ENCODE results near the gene DDX1.

The DDX1 gene

DNA sequence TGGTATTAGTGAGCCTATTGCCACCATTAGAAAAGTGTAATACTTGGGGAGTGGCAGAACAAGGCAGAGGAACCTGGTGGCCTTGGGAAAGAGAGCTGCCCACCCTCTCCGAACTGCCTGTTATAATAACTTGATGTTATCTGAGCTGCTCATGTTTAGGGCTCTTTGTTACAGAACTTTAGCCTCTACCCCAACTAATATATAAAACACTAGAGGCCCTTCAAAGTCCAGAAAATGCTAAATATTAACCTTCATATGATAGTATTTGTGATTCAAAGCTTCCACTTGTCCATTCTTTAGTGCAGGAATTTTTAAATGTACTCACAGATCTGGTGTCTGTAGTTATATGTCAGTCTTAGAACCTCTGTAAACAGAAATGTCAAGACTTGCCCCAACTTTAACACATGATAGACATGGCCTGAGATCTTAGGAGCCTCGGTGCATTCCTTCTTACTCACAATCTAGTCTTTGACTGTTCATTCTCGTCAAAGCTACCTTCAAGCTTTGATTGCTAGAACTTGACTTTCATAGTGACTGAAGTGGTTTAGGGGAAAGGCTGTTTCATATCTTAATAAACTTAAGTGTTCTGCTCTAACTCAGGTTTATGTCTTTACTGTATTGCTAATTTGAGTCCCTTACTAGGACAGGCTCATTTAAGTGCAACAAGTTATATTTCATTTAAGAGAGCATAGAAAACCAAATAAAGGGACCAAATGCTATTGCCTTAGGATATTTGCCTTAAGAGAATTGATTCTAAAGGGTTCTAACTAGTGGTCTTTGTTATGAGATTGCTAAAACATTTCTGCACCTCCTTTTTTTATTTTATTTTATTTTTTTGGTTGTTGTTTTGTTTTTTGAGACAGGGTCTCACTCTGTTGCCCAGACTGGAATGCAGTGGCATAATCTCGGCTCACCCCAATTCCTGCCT is 41.6 kb downstream of the DDX1 start:
- Mint-ChIP-seq H3K9me3 (no peaks in the 10 kb centered on the region), H3K36me3 (ENCODE audit: low read depth) (peaks cover 64% of the 10 kb centered on the region), H3K27ac (no peak overlapping the region), H3K27me3 (no peaks in the 10 kb centered on the region), H3K4me3 (no peak overlapping the region), H3K4me1 (ENCODE audit: low read depth) (peaks cover 5% of the 10 kb centered on the region)

DNA sequence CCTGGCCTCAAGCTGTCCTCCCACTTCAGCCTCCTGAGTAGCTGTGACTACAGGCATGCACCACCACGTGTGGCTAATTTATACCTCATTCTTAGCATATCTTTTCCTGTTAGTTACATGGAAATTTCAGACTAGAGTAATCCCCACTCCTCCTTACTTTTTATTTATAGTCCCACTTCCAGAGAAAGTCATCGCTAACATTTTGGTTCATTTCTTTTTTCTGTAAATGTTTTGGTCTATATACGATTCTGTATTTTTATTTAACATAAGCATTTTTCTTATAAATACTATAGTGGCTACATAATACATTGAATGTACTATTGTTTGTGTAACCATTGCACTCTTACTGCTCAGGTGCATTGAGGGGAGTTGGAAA is 42.3 kb downstream of the DDX1 start:
- Mint-ChIP-seq H3K4me1 (ENCODE audit: low read depth) (peaks cover 5% of the 10 kb centered on the region), H3K27ac (no peak overlapping the region), H3K9me3 (no peaks in the 10 kb centered on the region), H3K36me3 (ENCODE audit: low read depth) (peaks cover 63% of the 10 kb centered on the region), H3K4me3 (no peak overlapping the region), H3K27me3 (no peaks in the 10 kb centered on the region)

DNA sequence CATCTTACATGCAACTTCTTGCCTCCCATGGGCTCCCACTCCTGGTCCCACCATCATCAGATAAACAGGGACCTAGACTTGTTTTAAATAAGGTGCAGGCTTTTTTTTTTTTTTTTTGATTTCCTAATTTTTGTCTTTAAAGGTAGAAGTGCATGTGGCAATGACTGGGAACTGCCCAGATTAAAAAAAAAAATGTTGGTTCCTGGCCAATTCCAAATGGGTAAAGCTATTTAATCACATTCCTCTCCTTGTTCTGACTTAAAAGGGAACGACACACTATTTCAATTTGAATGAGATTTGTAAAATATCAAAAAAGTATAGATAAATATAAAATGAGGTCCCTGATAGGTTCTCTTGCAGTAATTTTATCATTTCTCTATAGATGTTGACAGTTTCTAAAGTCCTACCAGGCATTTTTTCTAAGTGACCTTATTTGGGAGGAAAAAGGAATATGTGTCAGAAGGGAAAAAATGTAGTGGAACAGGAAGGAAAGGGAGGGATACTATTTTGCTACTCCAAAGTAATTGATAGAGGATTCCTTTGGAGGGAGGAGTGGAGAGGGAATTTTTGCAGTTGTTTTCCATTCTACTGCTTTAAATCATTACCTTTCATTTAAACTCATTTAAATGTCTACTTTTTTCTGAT is 43.3 kb downstream of the DDX1 start:
- no peak overlapping the region for H3K4me3 Mint-ChIP-seq
- H3K27ac Mint-ChIP-seq = no peak overlapping the region
- H3K9me3 Mint-ChIP-seq = no peaks in the 10 kb centered on the region
- H3K36me3 Mint-ChIP-seq (ENCODE audit: low read depth) = peaks cover 58% of the 10 kb centered on the region
- peaks cover 9% of the 10 kb centered on the region for H3K4me1 Mint-ChIP-seq (ENCODE audit: low read depth)
- H3K27me3 Mint-ChIP-seq = no peaks in the 10 kb centered on the region

DNA sequence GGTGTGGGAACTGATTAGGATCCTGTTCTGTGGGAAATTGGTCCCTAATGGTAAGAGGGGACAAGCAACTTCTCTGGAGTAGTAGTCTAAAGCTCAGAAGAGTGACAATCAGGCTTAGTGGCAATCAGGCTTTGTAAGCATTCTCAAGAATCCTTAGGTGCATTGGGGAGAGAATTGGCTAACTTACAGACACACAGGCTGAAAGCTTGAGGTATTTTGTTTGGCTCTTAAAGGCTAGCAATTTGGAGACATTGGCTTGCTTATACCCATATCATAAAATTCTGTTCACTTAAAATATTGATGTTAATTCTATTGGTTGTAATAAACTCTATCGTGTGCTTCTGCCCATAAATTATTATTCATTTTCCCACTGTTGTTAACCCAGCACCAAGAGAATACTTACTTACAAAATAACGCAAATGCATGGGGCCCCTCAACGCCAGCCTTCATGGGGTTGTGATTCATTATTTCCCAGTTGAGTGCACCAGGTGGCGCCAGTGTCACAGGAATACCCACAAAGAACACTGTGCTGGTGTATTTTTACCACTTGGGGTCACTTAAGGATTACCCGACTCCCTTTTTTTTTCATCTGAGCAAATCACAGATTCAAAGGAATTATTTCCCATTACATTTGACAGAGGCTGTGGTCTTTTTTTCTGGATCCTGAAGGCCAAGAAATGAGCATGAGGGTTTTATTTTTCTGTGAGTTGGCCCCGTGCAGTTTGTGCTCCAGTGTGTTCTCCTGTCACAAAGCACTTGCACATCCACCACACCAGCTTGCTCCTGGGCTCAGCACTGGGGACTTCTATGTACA is 45.5 kb downstream of the DDX1 start:
- H3K4me1 Mint-ChIP-seq (ENCODE audit: low read depth) = peaks cover 12% of the 10 kb centered on the region
- peaks cover 58% of the 10 kb centered on the region for H3K36me3 Mint-ChIP-seq (ENCODE audit: low read depth)
- no peak overlapping the region for H3K4me3 Mint-ChIP-seq
- no peaks in the 10 kb centered on the region for H3K27me3 Mint-ChIP-seq
- peaks cover 7% of the 10 kb centered on the region for H3K9me3 Mint-ChIP-seq
- no peak overlapping the region for H3K27ac Mint-ChIP-seq

DNA sequence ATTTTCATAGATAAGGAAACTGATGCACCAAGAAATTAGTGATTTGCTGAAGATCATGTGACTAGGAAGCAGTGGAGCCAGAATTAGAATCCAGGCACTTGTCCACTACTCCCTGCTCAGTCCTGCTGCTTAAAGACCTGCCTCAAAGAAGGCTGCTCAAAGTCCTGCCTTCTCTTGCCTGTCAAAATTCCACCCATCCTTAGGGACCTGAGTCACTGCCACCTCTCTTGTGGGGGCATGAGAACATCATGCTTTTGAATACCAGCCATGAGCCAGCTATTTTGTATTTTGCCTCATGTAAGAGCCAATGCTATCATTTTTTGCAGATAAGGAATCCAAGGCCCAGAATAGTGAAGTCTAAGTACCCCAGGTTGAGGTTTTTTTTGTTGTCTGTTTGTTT is 47.1 kb downstream of the DDX1 start:
- peaks cover 12% of the 10 kb centered on the region for H3K4me1 Mint-ChIP-seq (ENCODE audit: low read depth)
- no peak overlapping the region for H3K27ac Mint-ChIP-seq
- H3K36me3 Mint-ChIP-seq (ENCODE audit: low read depth) = peaks cover 52% of the 10 kb centered on the region
- H3K4me3 Mint-ChIP-seq = no peak overlapping the region
- H3K27me3 Mint-ChIP-seq = no peaks in the 10 kb centered on the region
- peaks cover 7% of the 10 kb centered on the region for H3K9me3 Mint-ChIP-seq

DNA sequence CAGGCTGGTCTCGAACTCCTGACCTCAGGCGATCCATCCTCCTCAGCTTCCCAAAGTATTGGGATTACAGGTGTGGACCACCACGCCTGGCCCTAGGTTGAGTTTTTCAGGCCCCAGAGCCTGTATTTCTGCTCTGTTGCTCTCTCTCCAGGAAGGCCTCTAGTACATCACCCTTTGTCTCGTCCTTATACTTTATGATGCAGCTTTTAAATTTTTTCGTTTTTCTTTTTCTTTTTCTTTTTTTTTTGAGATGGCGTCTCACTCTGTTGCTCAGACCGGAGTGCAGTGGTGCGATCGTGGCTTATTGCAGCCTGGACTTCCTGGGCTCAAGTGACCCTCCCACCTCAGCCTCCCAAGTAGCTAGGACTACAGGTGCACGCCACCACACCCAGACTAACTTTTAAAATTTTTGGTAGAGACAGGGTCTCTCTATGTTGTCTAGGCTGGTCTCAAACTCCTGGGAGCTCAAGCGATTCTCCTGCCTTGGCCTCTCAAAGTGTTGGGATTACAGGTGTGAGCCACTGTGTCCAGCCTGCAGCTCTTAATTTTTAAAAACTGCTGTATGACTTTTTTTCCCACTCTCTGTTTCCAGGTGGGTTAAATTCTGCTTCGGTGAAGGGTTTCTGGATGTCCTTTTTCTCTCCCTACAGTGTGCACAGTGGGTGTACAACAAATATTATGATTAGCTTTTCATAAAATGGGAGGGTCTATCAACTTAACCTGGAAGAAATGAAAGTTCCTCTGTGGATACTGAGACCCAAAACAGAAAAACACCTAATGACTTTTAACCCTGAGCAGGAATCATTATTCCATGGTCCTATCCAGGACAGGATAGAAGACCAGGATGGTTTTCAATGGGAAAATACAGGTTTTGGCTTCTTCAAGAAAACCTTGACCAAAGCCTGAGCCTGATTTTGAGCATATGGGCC is 47.9 kb downstream of the DDX1 start:
- no peak overlapping the region for H3K4me3 Mint-ChIP-seq
- peaks cover 7% of the 10 kb centered on the region for H3K9me3 Mint-ChIP-seq
- H3K4me1 Mint-ChIP-seq (ENCODE audit: low read depth) = peaks cover 12% of the 10 kb centered on the region
- H3K36me3 Mint-ChIP-seq (ENCODE audit: low read depth) = peaks cover 44% of the 10 kb centered on the region
- H3K27ac Mint-ChIP-seq = no peak overlapping the region
- no peaks in the 10 kb centered on the region for H3K27me3 Mint-ChIP-seq

DNA sequence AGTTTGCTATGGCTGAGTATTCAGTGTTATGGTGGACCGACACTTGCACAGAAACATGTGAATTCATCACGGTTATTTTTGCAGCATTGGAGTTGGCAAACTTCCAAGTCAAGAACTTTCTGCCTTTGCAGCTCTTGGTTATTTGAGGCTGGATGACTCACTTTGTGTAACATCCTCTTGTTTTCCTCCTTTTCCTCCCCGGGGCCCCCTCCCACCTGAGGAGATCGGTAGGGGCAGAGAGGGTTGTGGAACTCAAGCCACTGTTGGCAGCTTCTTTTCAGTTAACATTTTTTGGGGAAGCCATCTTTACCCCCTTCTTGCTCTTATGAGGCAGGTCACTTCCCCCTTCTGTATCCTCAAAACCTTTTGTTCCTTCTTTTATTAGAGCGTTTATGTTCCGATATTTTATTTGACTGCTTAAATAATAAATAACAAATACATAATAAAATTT is 48.6 kb downstream of the DDX1 start:
- H3K27ac Mint-ChIP-seq = no peak overlapping the region
- H3K9me3 Mint-ChIP-seq = peaks cover 7% of the 10 kb centered on the region
- H3K36me3 Mint-ChIP-seq (ENCODE audit: low read depth) = peaks cover 38% of the 10 kb centered on the region
- no peak overlapping the region for H3K4me3 Mint-ChIP-seq
- H3K27me3 Mint-ChIP-seq = no peaks in the 10 kb centered on the region
- peaks cover 12% of the 10 kb centered on the region for H3K4me1 Mint-ChIP-seq (ENCODE audit: low read depth)

DNA sequence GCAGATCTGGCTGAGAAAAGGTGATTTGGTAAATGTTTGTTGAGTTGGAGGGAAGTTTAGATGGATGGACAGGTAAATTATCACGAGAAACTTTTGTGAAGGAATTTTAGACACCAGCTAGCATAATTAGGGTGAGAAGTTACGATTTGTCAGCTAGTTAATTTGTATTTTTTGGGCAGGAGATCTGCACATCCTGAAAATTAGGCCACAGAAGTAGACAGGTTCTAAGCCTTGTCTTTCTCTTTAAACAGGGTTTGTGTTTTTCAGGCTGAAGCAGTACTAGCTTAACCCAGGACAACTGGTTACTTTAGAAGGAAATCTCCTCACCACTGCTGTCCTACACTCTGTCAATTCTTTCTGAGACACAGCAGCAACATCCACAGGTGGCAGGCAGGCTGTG is 49.1 kb downstream of the DDX1 start:
- H3K4me3 Mint-ChIP-seq = no peak overlapping the region
- peaks cover 7% of the 10 kb centered on the region for H3K9me3 Mint-ChIP-seq
- H3K36me3 Mint-ChIP-seq (ENCODE audit: low read depth) = peaks cover 34% of the 10 kb centered on the region
- no peak overlapping the region for H3K27ac Mint-ChIP-seq
- peaks cover 12% of the 10 kb centered on the region for H3K4me1 Mint-ChIP-seq (ENCODE audit: low read depth)
- no peaks in the 10 kb centered on the region for H3K27me3 Mint-ChIP-seq

DNA sequence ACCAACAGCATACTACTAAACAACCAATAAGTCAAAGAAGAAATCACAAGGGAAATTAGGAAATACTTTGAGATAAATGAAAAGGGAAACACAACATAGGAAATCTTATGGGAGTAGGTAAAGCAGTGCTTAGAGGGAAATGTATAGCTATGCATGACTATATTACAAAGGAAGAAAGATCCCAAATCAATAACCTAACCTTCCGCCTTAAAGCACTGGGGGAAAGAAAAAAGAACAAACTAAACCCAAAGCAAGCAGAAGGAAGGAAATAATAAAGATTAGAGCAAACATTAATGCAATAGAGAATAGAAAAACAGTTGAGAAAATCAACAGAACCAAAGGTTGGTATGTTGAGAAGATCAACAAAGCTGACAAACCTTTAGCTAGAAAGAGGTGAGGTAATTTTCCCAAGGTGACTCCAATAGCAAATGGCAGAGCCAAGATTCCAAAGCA is 49.9 kb downstream of the DDX1 start:
- Mint-ChIP-seq H3K9me3 (peaks cover 7% of the 10 kb centered on the region), H3K27me3 (no peaks in the 10 kb centered on the region), H3K4me3 (no peak overlapping the region), H3K27ac (no peak overlapping the region), H3K36me3 (ENCODE audit: low read depth) (peaks cover 34% of the 10 kb centered on the region), H3K4me1 (ENCODE audit: low read depth) (peaks cover 12% of the 10 kb centered on the region)

DNA sequence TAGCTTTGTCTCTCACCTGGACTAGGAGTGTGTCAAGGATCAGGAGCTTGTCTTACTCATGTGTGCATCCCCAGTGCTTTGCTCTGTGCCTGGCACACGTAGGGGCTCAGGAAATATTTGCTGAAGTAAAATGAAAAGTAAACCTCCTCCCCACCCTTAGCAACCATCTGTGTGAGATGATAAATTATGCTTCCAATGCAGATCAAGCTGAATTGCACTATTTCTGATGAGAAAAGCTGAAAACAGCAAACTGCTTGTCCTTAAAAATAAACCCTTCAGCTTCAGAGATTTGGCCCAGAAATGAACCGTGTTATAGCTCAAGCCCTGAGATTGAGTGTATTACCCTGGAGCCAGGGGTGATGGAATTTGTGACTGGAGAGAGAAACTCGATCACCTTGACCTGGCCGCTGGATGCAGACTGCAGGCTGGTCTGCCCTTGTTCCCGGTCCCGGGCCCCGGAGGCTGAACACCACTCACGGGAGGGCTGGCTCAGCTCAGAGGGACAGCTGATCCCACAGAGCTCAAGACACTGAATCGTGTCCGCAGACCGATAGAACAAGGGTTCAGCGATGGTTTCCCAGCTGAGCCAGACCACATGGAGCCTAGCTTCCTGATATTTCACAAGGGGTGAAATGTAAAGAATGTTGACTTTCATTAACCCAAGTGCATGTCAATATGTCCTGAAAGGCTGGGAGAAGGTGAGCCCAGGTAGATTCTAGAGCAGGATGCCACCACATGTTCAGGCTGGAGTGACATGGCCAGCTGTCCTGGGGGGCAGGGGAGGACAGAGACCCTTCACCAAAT is 50.5 kb downstream of the DDX1 start:
- Mint-ChIP-seq H3K27ac (no peak overlapping the region), H3K36me3 (ENCODE audit: low read depth) (peaks cover 31% of the 10 kb centered on the region), H3K4me3 (no peak overlapping the region), H3K27me3 (no peaks in the 10 kb centered on the region), H3K4me1 (ENCODE audit: low read depth) (peaks cover 10% of the 10 kb centered on the region), H3K9me3 (peaks cover 7% of the 10 kb centered on the region)

DNA sequence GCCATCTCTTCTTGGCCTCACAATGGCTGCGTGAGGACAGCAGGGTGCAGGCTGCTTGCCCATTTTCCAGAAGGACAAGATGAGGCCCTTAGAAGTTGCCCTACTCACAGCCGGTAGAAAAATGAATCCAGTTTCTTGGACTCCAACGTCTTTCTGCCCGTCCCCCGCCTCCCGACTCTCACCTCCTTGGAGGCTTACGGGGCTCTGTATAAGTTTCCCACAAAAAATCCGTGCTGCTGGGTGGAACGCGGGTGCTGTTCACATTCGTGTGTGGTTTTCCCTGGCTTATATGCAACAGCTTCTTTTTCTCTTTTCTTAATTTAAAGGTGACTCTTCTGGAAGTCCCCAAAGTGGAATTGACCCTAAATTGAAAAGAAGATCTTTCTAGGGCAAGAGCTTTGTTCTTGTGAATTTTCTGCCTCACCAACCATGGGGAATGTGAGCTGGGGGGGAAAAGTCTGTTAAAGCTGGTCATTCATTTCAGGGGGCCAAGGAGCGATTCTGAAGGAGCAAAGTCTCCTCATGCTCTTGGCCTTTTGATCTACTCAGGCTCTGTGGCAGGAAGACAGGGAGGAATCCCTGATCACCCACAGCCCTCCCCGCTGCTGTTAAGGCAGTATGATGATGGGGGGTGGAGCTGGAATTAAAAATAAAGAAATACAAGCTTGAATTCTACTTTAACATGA is 51.3 kb downstream of the DDX1 start:
- no peak overlapping the region for H3K27ac Mint-ChIP-seq
- H3K27me3 Mint-ChIP-seq = no peaks in the 10 kb centered on the region
- H3K9me3 Mint-ChIP-seq = peaks cover 7% of the 10 kb centered on the region
- H3K4me1 Mint-ChIP-seq (ENCODE audit: low read depth) = peaks cover 7% of the 10 kb centered on the region
- no peak overlapping the region for H3K4me3 Mint-ChIP-seq
- peaks cover 31% of the 10 kb centered on the region for H3K36me3 Mint-ChIP-seq (ENCODE audit: low read depth)

DNA sequence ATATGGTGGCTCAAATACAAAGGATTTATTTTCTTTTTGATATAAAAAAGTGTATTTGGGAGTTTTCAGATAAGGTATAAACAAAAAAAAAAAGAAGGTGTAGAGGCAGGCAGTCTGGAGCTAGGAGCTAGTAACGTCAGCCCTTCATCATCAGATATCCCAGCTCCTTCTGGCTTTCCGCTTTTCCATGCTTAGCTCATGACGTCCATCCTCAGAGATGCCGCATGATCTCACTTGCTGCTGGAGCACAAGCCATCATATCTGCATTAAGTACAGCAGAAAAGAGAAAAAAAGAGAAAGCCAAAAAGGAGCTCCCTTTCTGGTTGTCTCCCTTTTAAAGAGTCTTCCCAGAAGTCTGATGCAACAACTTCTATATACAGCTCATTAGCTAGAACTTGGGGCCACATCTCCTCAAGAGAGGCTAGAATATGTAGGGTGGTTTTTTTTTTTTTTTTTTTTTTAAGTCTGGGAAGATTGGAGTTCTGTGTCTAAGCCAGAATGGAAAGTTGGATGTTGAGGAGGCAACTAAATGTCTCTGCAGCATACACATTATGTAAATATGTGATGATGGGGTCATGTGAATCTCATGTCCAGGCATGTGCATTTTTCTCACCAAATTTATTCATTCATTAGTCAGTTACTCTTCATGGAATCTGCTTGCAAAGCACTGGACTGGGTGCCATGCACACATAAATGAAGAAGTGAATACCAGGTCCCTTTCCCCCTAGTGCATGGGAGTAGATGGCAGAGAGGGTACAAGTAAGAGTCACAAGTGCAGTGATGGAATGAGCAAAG is 52.3 kb downstream of the DDX1 start:
- Mint-ChIP-seq H3K4me3 (no peak overlapping the region), H3K27me3 (no peaks in the 10 kb centered on the region), H3K36me3 (ENCODE audit: low read depth) (peaks cover 25% of the 10 kb centered on the region), H3K9me3 (peaks cover 7% of the 10 kb centered on the region), H3K4me1 (ENCODE audit: low read depth) (peaks cover 7% of the 10 kb centered on the region), H3K27ac (no peak overlapping the region)
